ENCODE data around the gene DNAJC30. TPM values are rescaled to one million over a fixed set of nuclear protein-coding genes. Genes with fewer than 3 reads are reported as not detected.

Gene DNAJC30
- total RNA-seq, 1 experiment from 2014 or later: 8.5 TPM

- ChIA-PET RAD21 (ENCODE audit: low non-redundant PET in 1 of 2, low total read pairs in 2 of 2, uncharacterized antibody in 2 of 2, unreplicated experiment in 2 of 2) (interaction anchor here (0.8 to 1.2 kb wide), 2 partner anchors 18 to 22 kb away, joined by 3 read pairs; no protein-coding TSS in a partner anchor), CTCF (no interaction called here), POLR2A (no interaction called here)
- ATAC-seq: no peak
- Histone ChIP-seq H3K79me2 (ENCODE audit: insufficient read depth, low read length) (peaks cover 8% of the 10 kb centered on the region; the same call in 1 of the 2 replicates), H3K27ac (ENCODE audit: low read depth, low read length) (no peak overlapping the region), H4K20me1 (ENCODE audit: insufficient read depth) (0 out of 2 replicates have a peak, but pooled peaks cover 3% of the 10 kb centered on the region), H3K4me3 (replicated peaks in 1 of 2; ENCODE audit: low read depth in 1 of 2, low read length in 2 of 2) (no peak overlapping the region), H3K9me3 (ENCODE audit: control insufficient read depth in 1 of 2, insufficient read depth in 1 of 2, low read depth in 1 of 2, low read length in 2 of 2) (no peaks in the 10 kb centered on the region), H3K4me1 (ENCODE audit: control insufficient read depth in 1 of 2, insufficient read depth in 2 of 2, low read length in 2 of 2) (peaks cover 32 to 57% of the 10 kb centered on the region in 2 experiments), H3K27me3 (ENCODE audit: insufficient read depth, low read length) (no peaks in the 10 kb centered on the region), H3K4me2 (ENCODE audit: low read length) (no peak overlapping the region), H3K36me3 (ENCODE audit: control insufficient read depth in 1 of 2, insufficient read depth in 2 of 2, low read length in 2 of 2) (peaks cover 26 to 43% of the 10 kb centered on the region in 2 experiments; a peak in 3 of 4 replicates), H2AFZ (ENCODE audit: low read depth, low read length, poor library complexity, severe bottlenecking) (no peak overlapping the region), H3K9ac (ENCODE audit: low read length) (no peak overlapping the region), H3K9me2 (ENCODE audit: insufficient read depth) (no peaks in the 10 kb centered on the region)
- intact Hi-C loops (cut with micrococcal nuclease): no loop called here
- DNase-seq (ENCODE audit: low read depth, low spot score): no peak
- TF ChIP-seq JUND (IDR thresholded peaks at IDR 0.05): no peak
- TF ChIP-seq POLR2A (IDR thresholded peaks at IDR 0.05; ENCODE audit: borderline replicate concordance, extremely low read depth, insufficient read depth, insufficient read length): no peak
- no peak for TF ChIP-seq MAX (IDR thresholded peaks at IDR 0.05)
- TF ChIP-seq EZH2 (IDR thresholded peaks at IDR 0.05): no peak
- TF ChIP-seq REST (IDR thresholded peaks at IDR 0.05; ENCODE audit: low read depth): no peak
- TF ChIP-seq EGR1 (IDR thresholded peaks at IDR 0.05; ENCODE audit: low read depth): no peak
- no peak for TF ChIP-seq ZNF274 (IDR thresholded peaks at IDR 0.05; ENCODE audit: low read depth, low read length)
- no peak for TF ChIP-seq ELF1 (IDR thresholded peaks at IDR 0.05; ENCODE audit: borderline replicate concordance, low read depth)
- TF ChIP-seq RAD21 (IDR thresholded peaks at IDR 0.05; ENCODE audit: low read depth): no peak
- TF ChIP-seq ZFX (IDR thresholded peaks at IDR 0.05): no peak
- no peak for TF ChIP-seq TCF7L2 (IDR thresholded peaks at IDR 0.05; ENCODE audit: borderline replicate concordance, extremely low read depth, insufficient read depth, insufficient read length)
- no peak for TF ChIP-seq SIN3A (IDR thresholded peaks at IDR 0.05; ENCODE audit: low read depth)
- no peak for TF ChIP-seq CBX3 (IDR thresholded peaks at IDR 0.05; ENCODE audit: low read depth)
- TF ChIP-seq SRF (IDR thresholded peaks at IDR 0.05; ENCODE audit: low read depth): no peak
- no peak for TF ChIP-seq FOSL1 (IDR thresholded peaks at IDR 0.05; ENCODE audit: low read depth)
- no peak for TF ChIP-seq YY1 (IDR thresholded peaks at IDR 0.05; ENCODE audit: extremely low read depth, insufficient replicate concordance, low read depth, low read length)
- no peak for TF ChIP-seq ATF3 (IDR thresholded peaks at IDR 0.05)
- no peak for TF ChIP-seq CTCF (IDR thresholded peaks at IDR 0.05 in 2 of 3, conservative IDR thresholded peaks at IDR 0.05 in 1 of 3; ENCODE audit: borderline replicate concordance in 1 of 3, insufficient read depth in 1 of 3, low read depth in 2 of 3, low read length in 2 of 3)
- TF ChIP-seq SP1 (IDR thresholded peaks at IDR 0.05; ENCODE audit: low read depth): no peak
- TF ChIP-seq CEBPB (IDR thresholded peaks at IDR 0.05; ENCODE audit: low read depth): no peak
- no TSS peak for BruUV-seq (replicated peaks)
Measured at GRCh38 chr7:73703225-73703624, 20.0 kb upstream of the DNAJC30 start.

All from HCT116 (cell line).